ENCODE measurements around the gene GASK1A. TPM values are rescaled to one million over a fixed set of nuclear protein-coding genes. Genes with fewer than 3 reads are reported as not detected.

GASK1A gene
- total RNA-seq, 1 experiment from 2014 or later, result not detected

DNA sequence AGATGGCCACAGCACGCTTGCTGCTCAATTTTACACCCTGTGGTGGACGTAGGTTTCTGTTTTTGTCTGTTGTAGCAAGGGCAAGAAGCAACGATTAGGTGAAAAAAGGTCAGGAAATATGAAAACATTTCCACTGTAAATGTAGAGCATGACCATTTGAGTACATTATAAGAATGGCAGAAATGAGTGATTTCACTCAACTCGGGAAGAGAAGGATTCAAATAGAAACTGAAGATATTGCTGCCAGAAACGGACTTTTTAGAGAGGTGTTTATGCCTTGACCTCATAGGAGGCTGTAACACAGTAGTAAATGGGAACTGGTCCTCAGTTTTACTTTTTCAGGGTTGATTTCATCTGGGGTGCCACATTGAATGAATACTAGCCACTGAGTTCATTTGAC lies 33.1 kb upstream of the GASK1A start:
- DNase-seq (ENCODE audit: low read depth, low spot score) (no peak), ATAC-seq (no peak)
- TF ChIP-seq POLR2AphosphoS5 (IDR thresholded peaks at IDR 0.05; ENCODE audit: low read depth, low read length) (no peak), SIN3A (IDR thresholded peaks at IDR 0.05; ENCODE audit: borderline replicate concordance, insufficient read depth, low read depth, low read length) (no peak), TCF7L2 (IDR thresholded peaks at IDR 0.05; ENCODE audit: low read depth, low read length) (no peak)
- TF ChIP-seq, protein P1, sequence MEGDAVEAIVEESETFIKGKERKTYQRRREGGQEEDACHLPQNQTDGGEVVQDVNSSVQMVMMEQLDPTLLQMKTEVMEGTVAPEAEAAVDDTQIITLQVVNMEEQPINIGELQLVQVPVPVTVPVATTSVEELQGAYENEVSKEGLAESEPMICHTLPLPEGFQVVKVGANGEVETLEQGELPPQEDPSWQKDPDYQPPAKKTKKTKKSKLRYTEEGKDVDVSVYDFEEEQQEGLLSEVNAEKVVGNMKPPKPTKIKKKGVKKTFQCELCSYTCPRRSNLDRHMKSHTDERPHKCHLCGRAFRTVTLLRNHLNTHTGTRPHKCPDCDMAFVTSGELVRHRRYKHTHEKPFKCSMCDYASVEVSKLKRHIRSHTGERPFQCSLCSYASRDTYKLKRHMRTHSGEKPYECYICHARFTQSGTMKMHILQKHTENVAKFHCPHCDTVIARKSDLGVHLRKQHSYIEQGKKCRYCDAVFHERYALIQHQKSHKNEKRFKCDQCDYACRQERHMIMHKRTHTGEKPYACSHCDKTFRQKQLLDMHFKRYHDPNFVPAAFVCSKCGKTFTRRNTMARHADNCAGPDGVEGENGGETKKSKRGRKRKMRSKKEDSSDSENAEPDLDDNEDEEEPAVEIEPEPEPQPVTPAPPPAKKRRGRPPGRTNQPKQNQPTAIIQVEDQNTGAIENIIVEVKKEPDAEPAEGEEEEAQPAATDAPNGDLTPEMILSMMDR (IDR thresholded peaks at IDR 0.05), result no peak
- TF ChIP-seq, protein P2, sequence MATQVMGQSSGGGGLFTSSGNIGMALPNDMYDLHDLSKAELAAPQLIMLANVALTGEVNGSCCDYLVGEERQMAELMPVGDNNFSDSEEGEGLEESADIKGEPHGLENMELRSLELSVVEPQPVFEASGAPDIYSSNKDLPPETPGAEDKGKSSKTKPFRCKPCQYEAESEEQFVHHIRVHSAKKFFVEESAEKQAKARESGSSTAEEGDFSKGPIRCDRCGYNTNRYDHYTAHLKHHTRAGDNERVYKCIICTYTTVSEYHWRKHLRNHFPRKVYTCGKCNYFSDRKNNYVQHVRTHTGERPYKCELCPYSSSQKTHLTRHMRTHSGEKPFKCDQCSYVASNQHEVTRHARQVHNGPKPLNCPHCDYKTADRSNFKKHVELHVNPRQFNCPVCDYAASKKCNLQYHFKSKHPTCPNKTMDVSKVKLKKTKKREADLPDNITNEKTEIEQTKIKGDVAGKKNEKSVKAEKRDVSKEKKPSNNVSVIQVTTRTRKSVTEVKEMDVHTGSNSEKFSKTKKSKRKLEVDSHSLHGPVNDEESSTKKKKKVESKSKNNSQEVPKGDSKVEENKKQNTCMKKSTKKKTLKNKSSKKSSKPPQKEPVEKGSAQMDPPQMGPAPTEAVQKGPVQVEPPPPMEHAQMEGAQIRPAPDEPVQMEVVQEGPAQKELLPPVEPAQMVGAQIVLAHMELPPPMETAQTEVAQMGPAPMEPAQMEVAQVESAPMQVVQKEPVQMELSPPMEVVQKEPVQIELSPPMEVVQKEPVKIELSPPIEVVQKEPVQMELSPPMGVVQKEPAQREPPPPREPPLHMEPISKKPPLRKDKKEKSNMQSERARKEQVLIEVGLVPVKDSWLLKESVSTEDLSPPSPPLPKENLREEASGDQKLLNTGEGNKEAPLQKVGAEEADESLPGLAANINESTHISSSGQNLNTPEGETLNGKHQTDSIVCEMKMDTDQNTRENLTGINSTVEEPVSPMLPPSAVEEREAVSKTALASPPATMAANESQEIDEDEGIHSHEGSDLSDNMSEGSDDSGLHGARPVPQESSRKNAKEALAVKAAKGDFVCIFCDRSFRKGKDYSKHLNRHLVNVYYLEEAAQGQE (IDR thresholded peaks at IDR 0.05; ENCODE audit: insufficient read depth in 1 of 2, low read depth in 2 of 2, low read length in 1 of 2), result no peak
- intact Hi-C loops (cut with micrococcal nuclease; ENCODE audit: unreplicated experiment) (no loop called here), in situ Hi-C loops (cut with HindIII; ENCODE audit: low pct_unique_long_range_greater_than_20kb, low sequenced_read_pairs) (no loop called here)
- H3K27ac ChIP-seq (ENCODE audit: low read length), result no peak overlapping the region
- H3K36me3 ChIP-seq (ENCODE audit: control insufficient read depth, insufficient read depth, low read length), result no peaks in the 10 kb centered on the region
- no TSS peak for BruUV-seq (replicated peaks)
- POLR2A ChIA-PET, result no interaction called here
- H3K4me1 ChIP-seq (ENCODE audit: control insufficient read depth, insufficient read depth, low read length), result no peaks in the 10 kb centered on the region
- H3K4me3 ChIP-seq (ENCODE audit: low read depth in 2 of 2, low read length in 2 of 2), result no peak overlapping the region
- H3K27me3 ChIP-seq (ENCODE audit: control insufficient read depth, insufficient read depth, low read length), result peaks cover 2% of the 10 kb centered on the region; the same call in 1 of the 2 replicates
- H3K9me3 ChIP-seq (ENCODE audit: control insufficient read depth, insufficient read depth, low read depth, low read length), result no peaks in the 10 kb centered on the region
- CTCF ChIA-PET, result no interaction called here

DNA sequence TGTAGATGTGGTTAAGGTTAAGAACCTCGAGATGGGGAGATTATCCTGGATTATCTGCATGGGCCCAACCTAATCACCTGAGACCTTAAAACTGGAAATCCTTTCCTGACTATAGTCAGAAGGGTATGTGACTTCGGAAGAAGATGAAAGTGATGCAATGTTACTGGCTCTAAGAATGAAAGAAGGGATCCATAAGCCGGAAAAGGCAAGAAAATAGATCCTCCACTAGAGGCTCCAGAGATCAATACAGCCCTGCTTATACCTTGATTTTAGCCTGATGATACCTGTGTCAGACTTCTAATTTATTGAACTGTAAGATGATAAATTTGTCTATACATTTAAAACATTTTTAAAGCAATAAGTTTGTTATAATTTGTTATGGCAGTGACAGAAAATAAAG lies 21.5 kb upstream of the GASK1A start:
- no peaks in the 10 kb centered on the region for H3K9me3 ChIP-seq (ENCODE audit: control insufficient read depth, insufficient read depth, low read depth, low read length)
- in situ Hi-C loops (cut with HindIII; ENCODE audit: low pct_unique_long_range_greater_than_20kb, low sequenced_read_pairs), result no loop called here
- no peaks in the 10 kb centered on the region for H3K4me1 ChIP-seq (ENCODE audit: control insufficient read depth, insufficient read depth, low read length)
- H3K27ac ChIP-seq (ENCODE audit: low read length), result no peak overlapping the region
- intact Hi-C loops (cut with micrococcal nuclease; ENCODE audit: unreplicated experiment), result no loop called here
- H3K4me3 ChIP-seq (ENCODE audit: low read depth in 2 of 2, low read length in 2 of 2), result no peak overlapping the region
- CTCF ChIA-PET, result no interaction called here
- TF ChIP-seq TCF7L2 (IDR thresholded peaks at IDR 0.05; ENCODE audit: low read depth, low read length), result no peak
- TF ChIP-seq, protein P2 (IDR thresholded peaks at IDR 0.05; ENCODE audit: insufficient read depth in 1 of 2, low read depth in 2 of 2, low read length in 1 of 2), result no peak
- TF ChIP-seq SIN3A (IDR thresholded peaks at IDR 0.05; ENCODE audit: borderline replicate concordance, insufficient read depth, low read depth, low read length), result no peak
- no peak for TF ChIP-seq POLR2AphosphoS5 (IDR thresholded peaks at IDR 0.05; ENCODE audit: low read depth, low read length)
- TF ChIP-seq, protein P1 (IDR thresholded peaks at IDR 0.05), result no peak
- no peaks in the 10 kb centered on the region; the same call in 1 of the 2 replicates for H3K27me3 ChIP-seq (ENCODE audit: control insufficient read depth, insufficient read depth, low read length)
- POLR2A ChIA-PET, result no interaction called here
- no TSS peak for BruUV-seq (replicated peaks)
- ATAC-seq, result no peak
- H3K36me3 ChIP-seq (ENCODE audit: control insufficient read depth, insufficient read depth, low read length), result no peaks in the 10 kb centered on the region
- DNase-seq (ENCODE audit: low read depth, low spot score), result no peak
